ENCODE measurements around the gene PTGS2.

The PTGS2 gene

GRCh38 chr1:186703209-186703766 is 23.1 kb upstream of the PTGS2 start:
- DNase-seq (ENCODE audit: insufficient read length, low spot score), result no peak
- no peak for FAIRE-seq
- TF ChIP-seq, protein P1, sequence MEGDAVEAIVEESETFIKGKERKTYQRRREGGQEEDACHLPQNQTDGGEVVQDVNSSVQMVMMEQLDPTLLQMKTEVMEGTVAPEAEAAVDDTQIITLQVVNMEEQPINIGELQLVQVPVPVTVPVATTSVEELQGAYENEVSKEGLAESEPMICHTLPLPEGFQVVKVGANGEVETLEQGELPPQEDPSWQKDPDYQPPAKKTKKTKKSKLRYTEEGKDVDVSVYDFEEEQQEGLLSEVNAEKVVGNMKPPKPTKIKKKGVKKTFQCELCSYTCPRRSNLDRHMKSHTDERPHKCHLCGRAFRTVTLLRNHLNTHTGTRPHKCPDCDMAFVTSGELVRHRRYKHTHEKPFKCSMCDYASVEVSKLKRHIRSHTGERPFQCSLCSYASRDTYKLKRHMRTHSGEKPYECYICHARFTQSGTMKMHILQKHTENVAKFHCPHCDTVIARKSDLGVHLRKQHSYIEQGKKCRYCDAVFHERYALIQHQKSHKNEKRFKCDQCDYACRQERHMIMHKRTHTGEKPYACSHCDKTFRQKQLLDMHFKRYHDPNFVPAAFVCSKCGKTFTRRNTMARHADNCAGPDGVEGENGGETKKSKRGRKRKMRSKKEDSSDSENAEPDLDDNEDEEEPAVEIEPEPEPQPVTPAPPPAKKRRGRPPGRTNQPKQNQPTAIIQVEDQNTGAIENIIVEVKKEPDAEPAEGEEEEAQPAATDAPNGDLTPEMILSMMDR (IDR thresholded peaks at IDR 0.05; ENCODE audit: insufficient read depth, missing control alignments), result no peak

- TF ChIP-seq, protein P1 (IDR thresholded peaks at IDR 0.05; ENCODE audit: insufficient read depth, missing control alignments), result no peak
- no peak for DNase-seq (ENCODE audit: insufficient read length, low spot score)
- peak; percentile 76 for FAIRE-seq
These were observed 20.5 kb upstream of the PTGS2 start for GRCh38 chr1:186700722-186701121.

- no peak for FAIRE-seq
These were observed 19.3 kb upstream of the PTGS2 start for GRCh38 chr1:186699519-186699918.

GRCh38 chr1:186689907-186690306 is 9.7 kb upstream of the PTGS2 start:
- TF ChIP-seq, protein P1 (IDR thresholded peaks at IDR 0.05; ENCODE audit: insufficient read depth, missing control alignments), result no peak
- FAIRE-seq (no peak), DNase-seq (ENCODE audit: insufficient read length, low spot score) (no peak)

More at GRCh38 chr1:186699519-186699918, 19.3 kb upstream of the PTGS2 start:
- DNase-seq (ENCODE audit: insufficient read length, low spot score), result no peak
- TF ChIP-seq, protein P1 (IDR thresholded peaks at IDR 0.05; ENCODE audit: insufficient read depth, missing control alignments), result no peak

GRCh38 chr1:186689376-186689775 is 9.2 kb upstream of the PTGS2 start:
- FAIRE-seq, result no peak
- TF ChIP-seq, protein P1 (IDR thresholded peaks at IDR 0.05; ENCODE audit: insufficient read depth, missing control alignments), result no peak
- DNase-seq (ENCODE audit: insufficient read length, low spot score), result no peak

- TF ChIP-seq, protein P1 (IDR thresholded peaks at IDR 0.05; ENCODE audit: insufficient read depth, missing control alignments), result no peak
- FAIRE-seq, result no peak
- DNase-seq (ENCODE audit: insufficient read length, low spot score), result no peak
These were observed 3.6 kb upstream of the PTGS2 start for GRCh38 chr1:186683652-186684410.

DNA sequence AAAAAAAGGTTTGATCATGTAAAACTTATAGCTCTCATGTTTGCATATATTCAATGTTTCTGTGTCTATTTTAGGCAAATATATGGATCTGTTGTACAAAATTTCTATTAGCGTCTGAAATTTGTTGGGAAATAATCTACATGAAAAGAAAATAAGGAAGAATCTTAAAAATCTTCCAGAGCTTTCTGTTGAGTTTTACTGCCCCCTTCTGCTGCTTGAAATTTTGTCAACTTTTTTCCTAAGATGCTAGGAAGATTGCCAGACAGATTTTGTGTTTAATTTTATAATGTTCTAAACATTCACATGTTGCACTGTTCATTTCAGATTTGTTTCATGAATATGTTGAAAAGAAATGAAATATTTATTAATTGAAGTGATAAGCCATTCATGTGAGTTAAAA is 2.5 kb upstream of the PTGS2 start:
- DNase-seq (ENCODE audit: insufficient read length, low spot score) (no peak), FAIRE-seq (no peak)
- TF ChIP-seq, protein P1 (IDR thresholded peaks at IDR 0.05; ENCODE audit: insufficient read depth, missing control alignments), result peak; percentile 31

Data from D721Med (cell line).